HTERT RPE-1 (cell line): ENCODE data around the gene RASSF8.

Experiments used
- in situ Hi-C: fragments of 300-500 bp; cut with MboI; formaldehyde crosslinking; loops from 4 replicates; pipeline ENCODE4 v1.14.3; 2020; ENCODE audit warnings: low sequenced_read_pairs

RASSF8 gene

GRCh38 chr12:26122681-26123481 is 164.4 kb downstream of the RASSF8 start:
- in situ Hi-C loops: no loop called here

GRCh38 chr12:26123482-26123980 is 165.0 kb downstream of the RASSF8 start:
- in situ Hi-C loops: no loop called here

GRCh38 chr12:26124446-26125399 is 166.2 kb downstream of the RASSF8 start, which contains the start of gene BHLHE41:
Gene BHLHE41 (minus strand): TSS chr12:26125037. CDS start chr12:26124779, 258 bp downstream.
- in situ Hi-C loops: no loop called here

GRCh38 chr12:26125400-26126339 is 167.2 kb downstream of the RASSF8 start:
- in situ Hi-C loops: no loop called here

- in situ Hi-C loops: no loop called here
Observed at GRCh38 chr12:26126340-26127284, 168.1 kb downstream of the RASSF8 start.

- in situ Hi-C loops: no loop called here
Observed at GRCh38 chr12:26127404-26127803, 168.9 kb downstream of the RASSF8 start.

GRCh38 chr12:26128168-26128567 is 169.7 kb downstream of the RASSF8 start:
- in situ Hi-C loops: no loop called here
